ENCODE measurements around the gene SOX3. TPM values are rescaled to one million over a fixed set of nuclear protein-coding genes. Genes with fewer than 3 reads are reported as not detected.

Gene SOX3
- total RNA-seq, 1 experiment from 2014 or later: 16.3 TPM

- DNase-seq (ENCODE audit: low spot score): no peak
- H3K27me3 Mint-ChIP-seq (ENCODE audit: low read depth): peaks cover 51% of the 10 kb centered on the region
- H3K36me3 Mint-ChIP-seq: no peaks in the 10 kb centered on the region
- H3K27ac Mint-ChIP-seq: no peak overlapping the region
- H3K4me3 Mint-ChIP-seq: peak overlapping the region; percentile 68
- POLR2A ChIA-PET: no interaction called here
- H3K4me1 Mint-ChIP-seq: peaks cover 31% of the 10 kb centered on the region
- no peak for TF ChIP-seq ZNF532 (CRISPR knock-in tag; IDR thresholded peaks at IDR 0.05; ENCODE audit: borderline replicate concordance)
- no peaks in the 10 kb centered on the region for H3K9me3 Mint-ChIP-seq
- ATAC-seq: no peak
- CTCF ChIA-PET: no interaction called here
Measured at GRCh38 chrX:140500441-140500840, 4.4 kb downstream of the SOX3 start.

- Mint-ChIP-seq H3K27ac (no peak overlapping the region), H3K36me3 (no peaks in the 10 kb centered on the region), H3K9me3 (no peaks in the 10 kb centered on the region), H3K4me1 (peaks cover 20% of the 10 kb centered on the region), H3K4me3 (no peak overlapping the region), H3K27me3 (ENCODE audit: low read depth) (peaks cover 15% of the 10 kb centered on the region)
- DNase-seq (ENCODE audit: low spot score) (no peak), ATAC-seq (no peak)
- POLR2A ChIA-PET: no interaction called here
- TF ChIP-seq ETV6 (CRISPR knock-in tag; IDR thresholded peaks at IDR 0.05) (no peak), SP1 (CRISPR knock-in tag; conservative IDR thresholded peaks at IDR 0.05) (no peak), E2F5 (CRISPR knock-in tag; IDR thresholded peaks at IDR 0.05) (no peak), ZNF121 (CRISPR knock-in tag; IDR thresholded peaks at IDR 0.05) (no peak), ZNF532 (CRISPR knock-in tag; IDR thresholded peaks at IDR 0.05; ENCODE audit: borderline replicate concordance) (no peak), CREB1 (CRISPR knock-in tag; IDR thresholded peaks at IDR 0.05) (no peak), ZNF512 (CRISPR knock-in tag; IDR thresholded peaks at IDR 0.05; ENCODE audit: borderline replicate concordance) (no peak), NFE2L1 (CRISPR knock-in tag; IDR thresholded peaks at IDR 0.05) (no peak), ZNF416 (CRISPR knock-in tag; IDR thresholded peaks at IDR 0.05) (no peak), EMX1 (CRISPR knock-in tag; IDR thresholded peaks at IDR 0.05) (no peak)
- CTCF ChIA-PET: no interaction called here
Measured at GRCh38 chrX:140495739-140496138, 9.1 kb downstream of the SOX3 start.
